ENCODE results near the gene BAIAP2. TPM values are rescaled to one million over a fixed set of nuclear protein-coding genes. Genes with fewer than 3 reads are reported as not detected.

Gene BAIAP2
- total and polyA plus RNA-seq, 5 donors: 20.5 to 39.5 (median 32.8) TPM

- H3K27me3 ChIP-seq (ENCODE audit: control insufficient read depth, insufficient read depth): no peaks in the 10 kb centered on the region
- H3K27ac ChIP-seq (ENCODE audit: low read length): no peak overlapping the region
- H3K4me1 ChIP-seq (ENCODE audit: control insufficient read depth, insufficient read depth, low read length): peaks cover 20% of the 10 kb centered on the region
- 92% methylated on average over 16 of the region's 16 CpGs for WGBS
- intact Hi-C loops (cut with DNase I): no loop called here
- no peak overlapping the region for H3K4me3 ChIP-seq (ENCODE audit: low read length)
- ATAC-seq (no peak), DNase-seq (peak in 2 of 3 donors; percentile 43 to 60)
- no peaks in the 10 kb centered on the region for H3K9me3 ChIP-seq (ENCODE audit: control insufficient read depth, low read length)
Observed at GRCh38 chr17:81039096-81039495, 4.1 kb downstream of the BAIAP2 start.

- H3K27me3 ChIP-seq (ENCODE audit: control insufficient read depth, insufficient read depth): no peaks in the 10 kb centered on the region
- 61% methylated on average over 28 of the region's 28 CpGs for whole genome bisulfite sequencing
- H3K9me3 ChIP-seq (ENCODE audit: control insufficient read depth, low read length): no peaks in the 10 kb centered on the region
- ATAC-seq (no peak), DNase-seq (peak in 1 of 3 donors; percentile 53)
- no peak overlapping the region for H3K27ac ChIP-seq (ENCODE audit: low read length)
- H3K4me1 ChIP-seq (ENCODE audit: control insufficient read depth, insufficient read depth, low read length): peaks cover 26% of the 10 kb centered on the region
- no peak overlapping the region for H3K4me3 ChIP-seq (ENCODE audit: low read length)
- intact Hi-C loops (cut with DNase I): no loop called here
Observed at GRCh38 chr17:81039854-81040758, 5.2 kb downstream of the BAIAP2 start.

- peak in 1 of 3 donors; percentile 71 for DNase-seq
- Histone ChIP-seq H3K27ac (ENCODE audit: low read length) (no peak overlapping the region), H3K4me1 (ENCODE audit: control insufficient read depth, insufficient read depth, low read length) (peaks cover 31% of the 10 kb centered on the region), H3K27me3 (ENCODE audit: control insufficient read depth, insufficient read depth) (no peaks in the 10 kb centered on the region), H3K9me3 (ENCODE audit: control insufficient read depth, low read length) (no peaks in the 10 kb centered on the region), H3K4me3 (ENCODE audit: low read length) (no peak overlapping the region)
- intact Hi-C loops (cut with DNase I): no loop called here
- ATAC-seq: no peak
- 54% methylated on average over 6 of the region's 6 CpGs for WGBS
Observed at GRCh38 chr17:81040791-81041337, 5.9 kb downstream of the BAIAP2 start.

GRCh38 chr17:81042606-81043005, 7.7 kb downstream of the BAIAP2 start:
- no peak overlapping the region for H3K4me3 ChIP-seq (ENCODE audit: low read length)
- ATAC-seq: no peak
- DNase-seq: no peak
- peaks cover 26% of the 10 kb centered on the region for H3K4me1 ChIP-seq (ENCODE audit: control insufficient read depth, insufficient read depth, low read length)
- H3K27ac ChIP-seq (ENCODE audit: low read length): no peak overlapping the region
- H3K9me3 ChIP-seq (ENCODE audit: control insufficient read depth, low read length): no peaks in the 10 kb centered on the region
- H3K27me3 ChIP-seq (ENCODE audit: control insufficient read depth, insufficient read depth): no peaks in the 10 kb centered on the region
- WGBS: 95% methylated on average over 9 of the region's 9 CpGs
- intact Hi-C loops (cut with DNase I): no loop called here

- Histone ChIP-seq H3K4me1 (ENCODE audit: control insufficient read depth, insufficient read depth, low read length) (peaks cover 20% of the 10 kb centered on the region), H3K4me3 (ENCODE audit: low read length) (no peak overlapping the region), H3K27me3 (ENCODE audit: control insufficient read depth, insufficient read depth) (no peaks in the 10 kb centered on the region), H3K9me3 (ENCODE audit: control insufficient read depth, low read length) (no peaks in the 10 kb centered on the region), H3K27ac (ENCODE audit: low read length) (peak overlapping the region; percentile 67)
- DNase-seq (no peak), ATAC-seq (no peak)
- 78% methylated on average over 19 of the region's 19 CpGs for WGBS
- intact Hi-C loops (cut with DNase I): no loop called here
Observed at GRCh38 chr17:81043319-81043724, 8.4 kb downstream of the BAIAP2 start.

- 61% methylated on average over 38 of the region's 38 CpGs for WGBS
- H3K4me1 ChIP-seq (ENCODE audit: control insufficient read depth, insufficient read depth, low read length): peaks cover 17% of the 10 kb centered on the region
Observed at GRCh38 chr17:81043725-81044427, 8.9 kb downstream of the BAIAP2 start.

GRCh38 chr17:81044428-81044763, 9.4 kb downstream of the BAIAP2 start:
- WGBS: 44% methylated on average over 14 of the region's 14 CpGs
- DNase-seq: no peak
- Histone ChIP-seq H3K27me3 (ENCODE audit: control insufficient read depth, insufficient read depth) (no peaks in the 10 kb centered on the region), H3K27ac (ENCODE audit: low read length) (peak overlapping the region; percentile 67), H3K4me1 (ENCODE audit: control insufficient read depth, insufficient read depth, low read length) (peaks cover 14% of the 10 kb centered on the region), H3K4me3 (ENCODE audit: low read length) (no peak overlapping the region), H3K9me3 (ENCODE audit: control insufficient read depth, low read length) (no peaks in the 10 kb centered on the region)
- intact Hi-C loops (cut with DNase I): no loop called here
- ATAC-seq: no peak

More at GRCh38 chr17:81043725-81044427, 8.9 kb downstream of the BAIAP2 start:
- H3K9me3 ChIP-seq (ENCODE audit: control insufficient read depth, low read length): no peaks in the 10 kb centered on the region
- no peak overlapping the region for H3K4me3 ChIP-seq (ENCODE audit: low read length)
- no peaks in the 10 kb centered on the region for H3K27me3 ChIP-seq (ENCODE audit: control insufficient read depth, insufficient read depth)
- peak overlapping the region; percentile 67 for H3K27ac ChIP-seq (ENCODE audit: low read length)
- DNase-seq: peak in 2 of 3 donors; percentile 54 to 83
- peak; percentile 13 to 56 for ATAC-seq
- intact Hi-C loops (cut with DNase I): no loop called here

- Histone ChIP-seq H3K27ac (ENCODE audit: low read length) (peak overlapping the region; percentile 67), H3K4me1 (ENCODE audit: control insufficient read depth, insufficient read depth, low read length) (peaks cover 11% of the 10 kb centered on the region), H3K4me3 (ENCODE audit: low read length) (no peak overlapping the region), H3K9me3 (ENCODE audit: control insufficient read depth, low read length) (no peaks in the 10 kb centered on the region), H3K27me3 (ENCODE audit: control insufficient read depth, insufficient read depth) (no peaks in the 10 kb centered on the region)
- 13% methylated on average over 28 of the region's 28 CpGs for WGBS
- ATAC-seq (peak; percentile 72 to 74), DNase-seq (peak; percentile 92 to 98 (median 96))
- intact Hi-C loops (cut with DNase I): no loop called here
Observed at GRCh38 chr17:81044764-81045589, 10.0 kb downstream of the BAIAP2 start.

- Histone ChIP-seq H3K27me3 (ENCODE audit: control insufficient read depth, insufficient read depth) (no peaks in the 10 kb centered on the region), H3K4me3 (ENCODE audit: low read length) (no peak overlapping the region), H3K27ac (ENCODE audit: low read length) (peak overlapping the region; percentile 67), H3K4me1 (ENCODE audit: control insufficient read depth, insufficient read depth, low read length) (peaks cover 11% of the 10 kb centered on the region), H3K9me3 (ENCODE audit: control insufficient read depth, low read length) (no peaks in the 10 kb centered on the region)
- WGBS: 72% methylated on average over 9 of the region's 9 CpGs
- intact Hi-C loops (cut with DNase I): no loop called here
- ATAC-seq (no peak), DNase-seq (peak in 1 of 3 donors; percentile 61)
Observed at GRCh38 chr17:81045590-81046095, 10.7 kb downstream of the BAIAP2 start.

GRCh38 chr17:81046132-81046769, 11.3 kb downstream of the BAIAP2 start:
- DNase-seq (no peak), ATAC-seq (no peak)
- intact Hi-C loops (cut with DNase I): no loop called here
- H3K27ac ChIP-seq (ENCODE audit: low read length): no peak overlapping the region
- no peak overlapping the region for H3K4me3 ChIP-seq (ENCODE audit: low read length)
- WGBS: 84% methylated on average over 17 of the region's 17 CpGs
- H3K9me3 ChIP-seq (ENCODE audit: control insufficient read depth, low read length): no peaks in the 10 kb centered on the region
- no peaks in the 10 kb centered on the region for H3K27me3 ChIP-seq (ENCODE audit: control insufficient read depth, insufficient read depth)
- peaks cover 11% of the 10 kb centered on the region for H3K4me1 ChIP-seq (ENCODE audit: control insufficient read depth, insufficient read depth, low read length)
